ENCODE measurements around the gene ATR.
"Not testable (repeated sequence)": the region's sequence is repeated elsewhere in the genome, so short reads cannot be mapped to it uniquely, and the experiment has no call there.

ATR gene

GRCh38 chr3:142615171-142615570 is 36.6 kb upstream of the ATR start:
- DNase-seq (ENCODE audit: extremely low read depth, low read depth): no peak
- no peak for TF ChIP-seq CTCF (IDR thresholded peaks at IDR 0.05; ENCODE audit: low read depth, low read length)

DNA sequence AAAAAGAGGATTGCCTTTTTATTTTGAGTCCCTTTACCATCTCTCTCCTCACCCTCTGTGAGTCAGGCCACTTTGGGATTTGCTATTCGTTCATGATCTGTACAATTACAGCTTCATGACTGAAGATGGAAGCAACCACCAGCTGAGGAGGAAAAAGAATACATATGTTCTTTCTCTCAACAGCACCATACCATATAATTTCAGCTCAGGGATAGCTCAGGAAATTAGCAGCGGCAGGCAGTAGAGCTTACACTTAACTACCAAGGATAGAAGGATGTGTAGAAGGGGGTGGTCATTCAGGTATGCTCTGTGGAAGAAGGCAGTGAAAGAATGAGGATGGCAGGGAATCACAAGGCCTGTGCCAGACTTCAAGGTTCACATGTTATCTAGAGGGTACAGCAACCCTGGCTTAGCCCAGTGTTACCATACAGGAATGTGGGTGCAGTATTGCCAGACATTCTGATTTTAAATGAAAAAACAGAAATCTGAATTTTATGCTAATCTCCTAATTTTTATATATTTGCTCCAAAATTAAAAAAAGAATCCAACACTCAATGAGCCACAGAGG is 35.6 kb upstream of the ATR start:
- DNase-seq (ENCODE audit: extremely low read depth, low read depth): no peak
- TF ChIP-seq CTCF (IDR thresholded peaks at IDR 0.05; ENCODE audit: low read depth, low read length): no peak

DNA sequence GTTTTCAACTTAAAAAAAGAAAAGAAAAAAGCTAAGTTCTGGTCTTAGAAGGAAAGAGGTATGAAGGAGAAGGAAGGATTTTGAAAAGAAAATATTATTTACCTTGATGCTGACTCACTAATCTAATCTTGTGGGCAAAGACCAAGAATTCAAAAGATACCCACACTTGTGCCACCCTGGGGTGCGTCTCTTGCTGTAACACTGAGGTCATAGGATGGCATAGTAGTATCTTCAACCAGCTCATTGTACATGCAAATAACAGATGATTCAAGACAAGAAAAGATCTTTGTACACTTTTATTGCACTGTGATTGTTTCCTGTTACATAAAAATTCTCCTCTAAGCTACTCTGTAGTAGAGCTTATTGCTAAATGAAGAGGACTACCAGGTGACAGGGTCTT is 35.0 kb upstream of the ATR start:
- no peak for TF ChIP-seq CTCF (IDR thresholded peaks at IDR 0.05; ENCODE audit: low read depth, low read length)
- DNase-seq (ENCODE audit: extremely low read depth, low read depth): no peak

DNA sequence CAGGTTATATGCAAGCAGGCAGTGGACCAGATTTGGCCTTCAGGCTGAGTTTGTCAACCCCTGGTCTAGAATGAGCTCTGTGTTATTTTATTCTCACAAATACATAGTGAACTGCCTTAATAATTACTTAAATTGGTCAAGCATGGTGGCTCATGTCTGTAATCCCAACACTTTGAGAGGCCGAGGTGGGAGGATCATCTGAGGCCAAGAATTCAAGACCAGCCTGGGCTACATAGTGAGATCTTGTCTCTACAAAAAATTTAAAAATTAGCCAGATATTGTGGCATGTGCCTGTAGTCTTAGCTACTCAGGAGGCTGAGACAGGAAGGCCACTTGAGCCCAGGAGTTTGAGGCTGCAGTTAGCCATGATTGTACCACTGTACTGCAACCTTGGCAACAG is 32.7 kb upstream of the ATR start:
- no peak for TF ChIP-seq CTCF (IDR thresholded peaks at IDR 0.05; ENCODE audit: low read depth, low read length)
- DNase-seq (ENCODE audit: extremely low read depth, low read depth): no peak

- DNase-seq (ENCODE audit: extremely low read depth, low read depth): no peak
- no peak for TF ChIP-seq CTCF (IDR thresholded peaks at IDR 0.05; ENCODE audit: low read depth, low read length)
Observed at GRCh38 chr3:142609136-142609535, 30.6 kb upstream of the ATR start.

GRCh38 chr3:142608631-142609030 is 30.1 kb upstream of the ATR start:
- no peak for DNase-seq (ENCODE audit: extremely low read depth, low read depth)
- TF ChIP-seq CTCF (IDR thresholded peaks at IDR 0.05; ENCODE audit: low read depth, low read length): no peak

- DNase-seq (ENCODE audit: extremely low read depth, low read depth): no peak
Observed at GRCh38 chr3:142604940-142605339, 26.4 kb upstream of the ATR start.

GRCh38 chr3:142603386-142603705 is 24.8 kb upstream of the ATR start:
- not testable (repeated sequence) for DNase-seq (ENCODE audit: extremely low read depth, low read depth)

More at GRCh38 chr3:142604940-142605339, 26.4 kb upstream of the ATR start:
- TF ChIP-seq CTCF (IDR thresholded peaks at IDR 0.05; ENCODE audit: low read depth, low read length): no peak

Data from AG09319 (cell line).